AG09319 (cell line): ENCODE results near the gene GOLPH3.
"Not testable (repeated sequence)": the region's sequence is repeated elsewhere in the genome, so short reads cannot be mapped to it uniquely, and the experiment has no call there.

Experiments used
- DNase-seq: peaks from one replicate; pipeline ENCODE4 v3.0.0-alpha.2; 2010; ENCODE audit warnings: low read depth; ENCODE audit errors: extremely low read depth
- TF ChIP-seq, protein P1 (sequence below): IDR thresholded peaks from 2 replicates; pipeline ENCODE4 v1.5.1; 2011; ENCODE audit warnings: low read depth, mild to moderate bottlenecking, inconsistent platforms, low read length, moderate library complexity

Gene GOLPH3

DNA sequence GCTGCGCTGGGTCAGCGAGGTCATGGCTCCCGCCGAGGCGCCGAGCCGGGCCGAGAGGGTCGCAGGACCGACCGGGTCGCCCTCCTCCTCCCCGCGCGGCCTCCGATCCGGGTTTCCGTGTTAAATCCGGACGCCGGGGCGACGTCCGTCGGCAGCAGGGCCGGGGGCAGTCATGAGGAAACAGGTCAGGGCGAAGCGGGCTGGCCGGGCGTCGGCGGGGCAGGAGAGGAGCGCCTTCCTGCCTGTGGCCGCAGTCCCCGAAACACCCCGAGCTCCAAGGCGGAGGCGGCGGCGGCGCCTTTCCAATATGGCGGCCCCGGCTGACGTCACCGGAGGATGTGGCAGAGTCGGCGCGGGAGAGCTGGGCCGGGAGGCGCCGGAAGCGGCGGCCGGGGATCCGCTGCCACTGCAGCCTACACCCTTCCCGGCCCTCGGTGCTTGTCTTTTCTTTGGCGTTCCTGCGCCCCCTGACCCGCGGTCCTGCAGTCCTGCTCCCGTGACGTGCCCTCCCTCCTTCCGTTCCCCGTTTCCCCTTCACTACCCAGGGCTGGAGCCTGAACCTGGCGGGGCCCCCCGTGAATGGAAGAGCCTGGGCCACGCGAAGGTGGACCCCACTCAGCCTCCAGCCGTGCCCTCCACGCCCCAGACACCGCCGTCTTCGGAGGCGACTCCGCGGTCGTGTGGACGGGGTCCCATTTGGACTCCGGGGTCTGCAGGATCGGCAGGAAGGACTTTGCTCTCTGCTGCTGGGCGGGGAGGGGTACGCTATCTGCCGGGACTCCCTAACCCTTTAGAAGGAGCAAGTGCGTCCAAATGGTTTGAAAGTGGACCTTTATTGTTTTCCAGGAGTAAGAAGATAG is at the start of gene GOLPH3:
GOLPH3 (minus strand) TSS at position 309 of the 860 bp plus-strand sequence; CDS start at position 24, 285 bp downstream.
- TF ChIP-seq, protein P1, sequence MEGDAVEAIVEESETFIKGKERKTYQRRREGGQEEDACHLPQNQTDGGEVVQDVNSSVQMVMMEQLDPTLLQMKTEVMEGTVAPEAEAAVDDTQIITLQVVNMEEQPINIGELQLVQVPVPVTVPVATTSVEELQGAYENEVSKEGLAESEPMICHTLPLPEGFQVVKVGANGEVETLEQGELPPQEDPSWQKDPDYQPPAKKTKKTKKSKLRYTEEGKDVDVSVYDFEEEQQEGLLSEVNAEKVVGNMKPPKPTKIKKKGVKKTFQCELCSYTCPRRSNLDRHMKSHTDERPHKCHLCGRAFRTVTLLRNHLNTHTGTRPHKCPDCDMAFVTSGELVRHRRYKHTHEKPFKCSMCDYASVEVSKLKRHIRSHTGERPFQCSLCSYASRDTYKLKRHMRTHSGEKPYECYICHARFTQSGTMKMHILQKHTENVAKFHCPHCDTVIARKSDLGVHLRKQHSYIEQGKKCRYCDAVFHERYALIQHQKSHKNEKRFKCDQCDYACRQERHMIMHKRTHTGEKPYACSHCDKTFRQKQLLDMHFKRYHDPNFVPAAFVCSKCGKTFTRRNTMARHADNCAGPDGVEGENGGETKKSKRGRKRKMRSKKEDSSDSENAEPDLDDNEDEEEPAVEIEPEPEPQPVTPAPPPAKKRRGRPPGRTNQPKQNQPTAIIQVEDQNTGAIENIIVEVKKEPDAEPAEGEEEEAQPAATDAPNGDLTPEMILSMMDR = no peak
- DNase-seq = peak; percentile 68

DNA sequence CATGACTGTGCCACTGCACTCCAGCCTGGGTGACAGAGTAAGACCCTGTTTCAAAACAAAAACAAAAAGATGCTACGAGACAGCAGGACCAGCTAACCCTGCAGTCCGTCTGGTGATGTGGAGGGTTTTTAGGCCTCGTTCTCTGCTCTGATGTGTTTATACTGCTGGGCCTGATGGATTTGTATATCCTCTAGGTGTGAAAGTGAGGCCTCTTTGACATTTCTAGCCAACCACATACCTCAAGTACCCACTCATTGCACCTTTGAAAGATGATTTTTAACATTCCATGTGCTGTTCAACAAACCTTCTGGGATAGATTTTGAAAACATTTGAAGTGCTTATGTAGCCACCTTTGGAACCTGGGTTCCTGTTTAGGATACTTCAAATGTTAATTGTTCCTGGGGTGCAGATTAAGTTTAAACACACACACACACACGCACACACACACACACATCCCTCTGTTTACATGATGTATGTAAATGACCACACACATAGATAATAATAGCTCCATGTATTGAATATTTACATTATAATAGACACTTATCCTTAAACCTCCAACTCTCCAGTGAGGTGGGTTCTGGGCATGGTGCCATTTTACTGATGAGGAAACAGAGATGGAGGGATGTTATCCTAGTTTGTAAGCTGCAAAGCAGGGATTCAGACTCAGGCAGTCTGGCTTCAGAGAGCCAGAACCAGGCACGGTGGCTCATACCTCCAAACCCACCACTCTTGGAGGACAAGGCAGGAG is 48.8 kb upstream of the GOLPH3 start:
- TF ChIP-seq, protein P1 = no peak
- no peak for DNase-seq

DNA sequence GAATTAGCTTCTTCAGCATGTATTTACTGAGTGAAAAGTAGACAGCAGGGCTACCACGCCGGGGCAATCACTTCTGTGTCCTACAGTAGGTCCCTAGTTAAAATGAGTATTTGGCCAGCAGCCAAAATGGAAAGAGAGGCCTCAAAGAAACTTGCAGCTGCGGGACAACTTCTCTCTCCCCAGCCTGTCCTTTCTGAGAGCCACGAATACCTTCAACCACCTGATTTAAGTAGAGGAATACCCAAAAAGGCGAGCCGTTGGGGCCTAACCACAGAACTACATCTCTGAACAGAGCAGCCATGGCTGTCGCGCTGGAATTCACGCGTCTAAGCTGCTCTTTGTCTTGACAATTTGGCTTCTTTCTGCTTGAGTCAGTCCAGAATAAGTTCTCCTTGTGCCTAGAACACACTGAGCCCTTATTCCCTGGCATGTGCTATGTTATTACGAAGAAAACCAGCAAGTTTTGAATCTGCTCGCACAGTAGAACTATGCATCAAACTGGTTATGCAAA is 43.8 kb upstream of the GOLPH3 start:
- TF ChIP-seq, protein P1 = no peak
- DNase-seq = no peak

DNA sequence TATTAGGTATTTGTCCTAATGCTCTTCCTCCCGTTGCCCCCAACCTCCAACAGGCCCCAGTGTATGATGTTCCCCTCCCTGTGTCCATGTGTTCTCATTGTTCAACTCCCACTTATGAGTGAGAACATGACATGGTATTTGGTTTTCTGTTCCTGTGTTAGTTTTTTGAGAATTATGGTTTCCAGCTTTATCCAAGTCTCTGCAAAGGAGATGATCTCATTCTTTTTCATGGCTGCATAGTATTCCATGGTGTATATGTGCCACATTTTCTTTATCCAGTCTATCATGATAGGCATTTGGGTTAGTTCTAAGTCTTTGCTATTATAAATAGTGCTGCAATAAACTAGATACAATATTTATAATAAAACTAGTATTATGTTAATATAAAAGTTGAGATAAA is 40.2 kb upstream of the GOLPH3 start:
- DNase-seq = not testable (repeated sequence)

DNA sequence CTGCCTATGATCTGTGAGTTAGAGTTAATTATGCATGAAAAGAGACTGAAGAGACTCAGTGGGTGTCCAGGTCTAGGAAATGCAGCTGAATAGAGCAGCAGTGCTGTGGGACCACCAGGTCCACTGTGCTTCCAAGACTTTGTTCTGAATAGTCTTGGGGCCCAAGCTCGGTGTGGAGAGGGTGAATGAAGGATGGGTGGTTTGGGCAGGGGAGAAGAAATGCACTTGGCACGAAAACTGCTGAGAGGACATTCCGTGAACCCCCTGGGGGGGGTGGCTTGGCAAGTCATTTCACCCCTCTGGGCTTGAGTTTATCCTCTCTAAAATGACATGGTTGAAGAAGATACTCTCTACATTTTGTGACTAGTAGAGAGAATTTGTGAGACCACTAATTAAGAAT is 36.0 kb upstream of the GOLPH3 start:
- TF ChIP-seq, protein P1 = no peak
- no peak for DNase-seq

DNA sequence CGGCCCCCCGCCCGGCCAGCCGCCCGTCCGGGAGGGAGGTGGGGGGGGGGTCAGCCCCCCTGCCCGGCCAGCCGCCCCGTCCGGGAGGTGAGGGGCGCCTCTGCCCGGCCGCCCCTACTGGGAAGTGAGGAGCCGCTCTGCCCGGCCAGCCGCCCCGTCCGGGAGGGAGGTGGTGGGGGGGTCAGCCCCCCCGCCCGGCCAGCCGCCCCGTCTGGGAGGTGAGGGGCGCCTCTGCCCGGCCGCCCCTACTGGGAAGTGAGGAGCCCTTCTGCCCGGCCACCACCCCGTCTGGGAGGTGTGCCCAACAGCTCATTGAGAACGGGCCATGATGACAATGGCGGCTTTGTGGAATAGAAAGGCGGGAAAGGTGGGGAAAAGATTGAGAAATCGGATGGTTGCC is 34.7 kb upstream of the GOLPH3 start:
- DNase-seq = not testable (repeated sequence)

DNA sequence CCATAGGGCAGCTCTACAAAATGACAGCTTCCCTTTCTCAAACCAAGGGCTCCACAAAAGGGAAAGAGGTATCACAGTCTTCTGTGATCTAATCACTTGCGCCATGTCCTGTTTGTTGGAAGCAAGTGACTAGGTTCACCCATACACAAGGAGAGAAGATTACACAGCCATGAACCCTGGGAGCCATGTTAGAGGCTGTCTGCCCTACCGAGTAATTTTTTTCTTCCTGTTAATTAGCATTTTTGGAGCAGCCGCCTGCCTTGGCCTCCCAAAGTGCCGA is 33.2 kb upstream of the GOLPH3 start:
- no peak for DNase-seq
- TF ChIP-seq, protein P1 = no peak

DNA sequence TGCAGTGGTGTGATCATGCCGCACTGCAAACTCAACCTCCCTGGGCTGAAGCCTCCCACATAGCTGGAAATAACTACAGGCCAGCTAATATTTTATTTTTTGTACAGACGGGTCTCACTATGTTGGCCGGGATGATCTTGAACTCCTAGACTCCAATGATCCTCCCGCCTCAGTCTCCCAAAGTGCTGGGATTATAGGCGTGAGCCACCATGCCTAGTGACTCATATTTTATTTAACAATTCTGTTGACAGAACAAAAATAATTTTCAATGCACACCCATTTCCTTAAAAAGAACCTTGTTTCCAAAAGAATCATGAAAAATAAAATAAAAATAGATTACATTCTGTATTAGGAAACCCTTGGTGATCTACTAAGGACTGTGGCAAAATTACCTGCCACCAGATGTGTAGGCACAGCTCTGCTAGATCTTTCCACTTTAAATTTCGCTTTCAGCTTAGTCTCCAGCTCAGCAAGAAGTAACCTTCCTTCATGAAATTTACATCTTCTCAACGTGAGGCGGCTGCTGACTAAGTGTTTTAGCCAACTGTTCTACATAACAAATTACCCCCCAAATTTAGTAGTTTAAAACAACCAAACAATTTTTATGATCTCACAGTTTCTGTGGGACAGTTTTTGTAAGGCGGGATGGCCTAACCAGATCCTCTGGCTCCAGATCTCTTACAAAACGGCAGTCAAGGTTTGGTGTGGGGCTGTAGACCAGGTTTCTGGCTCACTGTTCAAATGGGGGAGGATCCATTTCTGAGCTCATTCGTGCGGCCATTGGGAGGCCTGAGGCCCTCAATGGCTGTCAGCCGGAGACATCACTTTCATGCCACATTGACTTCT is 32.6 kb upstream of the GOLPH3 start:
- TF ChIP-seq, protein P1 = no peak
- DNase-seq = no peak
